Psoas muscle (tissue), 8 donors: ENCODE data around the gene ELP1. TPM values are rescaled to one million over a fixed set of nuclear protein-coding genes. Genes with fewer than 3 reads are reported as not detected.
"Not testable (repeated sequence)": the region's sequence is repeated elsewhere in the genome, so short reads cannot be mapped to it uniquely, and the experiment has no call there.

Experiments used
- ATAC-seq, 4 donors: fragments of 200-7000 bp; cut with Tn5 transposase; one replicate each; pipeline ENCODE4 v1.9.1; 2020; ENCODE audit warnings: moderate library complexity in 3 of 4, mild to moderate bottlenecking in 2 of 4
- DNase-seq, 2 donors: peaks; one replicate each; pipeline ENCODE4 v3.0.0-alpha.2; 2020
- H3K27ac ChIP-seq: fragments of 200-600 bp; one replicate; pipeline ENCODE4 v1.8.0; 2022
- H3K27me3 ChIP-seq, 3 donors: fragments of 200-600 bp in 1 of 3; one replicate each; pipeline versions ENCODE4 v1.6.1 to v1.8.0; 2013 to 2022; ENCODE audit warnings: low read length in 2 of 3, mild to moderate bottlenecking in 2 of 3, moderate library complexity in 1 of 3; ENCODE audit not compliant: insufficient read depth in 3 of 3
- H3K36me3 ChIP-seq, 2 donors: fragments of 200-600 bp in 1 of 2; one replicate each; pipeline versions ENCODE4 v1.6.1 to v1.8.0; 2013 to 2022; ENCODE audit warnings: low read depth in 1 of 2, mild to moderate bottlenecking in 1 of 2, moderate library complexity in 1 of 2; ENCODE audit not compliant: insufficient read depth in 1 of 2
- H3K4me1 ChIP-seq: fragments of 200-600 bp; one replicate; pipeline ENCODE4 v1.8.0; 2022
- H3K4me3 ChIP-seq: fragments of 200-600 bp; one replicate; pipeline ENCODE4 v1.8.0; 2022; ENCODE audit warnings: mild to moderate bottlenecking
- H3K9me3 ChIP-seq: fragments of 200-600 bp; one replicate; pipeline ENCODE4 v1.8.0; 2022
- CTCF ChIP-seq: fragments of 200-600 bp; IDR thresholded peaks from one replicate; pipeline ENCODE4 v1.8.0; 2022; ENCODE audit warnings: antibody characterized with exemption
- WGBS, 3 donors: extraction: QIAGEN DNeasy Blood & Tissue Kit; methylation state at CpG; one replicate each; pipeline versions ENCODE4 v1.1.6 to v1.1.7; 2013; 5-methylcytosine and 5-hydroxymethylcytosine counted together
- intact Hi-C, 2 donors: fragments of 100-400 bp; cut with DNase I; formaldehyde crosslinking; loops; one replicate each; pipeline versions ENCODE4 v1.11.0 to v1.14.2; 2022
- polyA plus RNA-seq, 3 donors: library from polyadenylated mRNA; stranded (reverse); fragments of 200-250 nt; gene quantifications; one replicate each; pipeline ENCODE4 v1.2.3, GENCODE V29; 2013
- total RNA-seq, 4 donors: library from RNA; stranded (reverse); fragmentation: NEBNext Ultra II Directional in 2 of 4; extraction: Animal tissue kit (Norgen Biotek cat#: 25700) in 2 of 4; gene quantifications; one replicate each; pipeline versions ENCODE4 v1.2.1 to v1.2.4, GENCODE V29; 2021 to 2023
- donor health status: healthy with polysubstance abuse.
- donor health status: DM: no; HTN: no; CAD: no; lungs with moderate emphysema.
- donor health status: Bipolar disorder and iron deficiency.
- donor health status: healthy.
- donor health status: DM: yes; HTN: yes; CAD: no.
- donor health status: DM: no; HTN: no; CAD: no.
- donor health status: DM: no; HTN: no; CAD: no.
- donor health status: DM: yes; HTN: yes; CAD: no.

The ELP1 gene
- total and polyA plus RNA-seq, 7 donors: 9.6 to 21.0 (median 16.8) TPM

- WGBS, 3 donors: 87 to 95% (median 93%) methylated on average over 5 of the region's 5 CpGs
- TF ChIP-seq CTCF: no peak
- intact Hi-C loops: no loop called here
- Histone ChIP-seq H3K9me3 (no peaks in the 10 kb centered on the region), H3K4me1 (no peaks in the 10 kb centered on the region), H3K4me3 (no peak overlapping the region), H3K36me3 (peaks cover 19 to 98% of the 10 kb centered on the region in 2 donors), H3K27me3 (no peaks in the 10 kb centered on the region), H3K27ac (no peak overlapping the region)
- ATAC-seq: no peak
- no peak for DNase-seq
Observed at GRCh38 chr9:108900176-108900575, 33.7 kb downstream of the ELP1 start.

GRCh38 chr9:108899023-108899695 lies 34.8 kb downstream of the ELP1 start:
- 94 to 96% (median 95%) methylated on average over 8 of the region's 8 CpGs for WGBS, 3 donors
- H3K4me3 ChIP-seq, H3K4me1 ChIP-seq, intact Hi-C loops, DNase-seq, H3K27me3 ChIP-seq, H3K27ac ChIP-seq, ATAC-seq, H3K9me3 ChIP-seq: not testable (repeated sequence)
- H3K36me3 ChIP-seq: peaks cover 20 to 98% of the 10 kb centered on the region in 2 donors

- no peaks in the 10 kb centered on the region for H3K9me3 ChIP-seq
- H3K27me3 ChIP-seq: no peaks in the 10 kb centered on the region
- ATAC-seq (no peak), DNase-seq (no peak)
- TF ChIP-seq CTCF: no peak
- no peak overlapping the region for H3K27ac ChIP-seq
- no peaks in the 10 kb centered on the region for H3K4me1 ChIP-seq
- H3K4me3 ChIP-seq: no peak overlapping the region
- 97 to 99% (median 98%) methylated on average over 2 of the region's 2 CpGs for WGBS, 3 donors
- intact Hi-C loops: no loop called here
- peaks cover 18 to 98% of the 10 kb centered on the region in 2 donors for H3K36me3 ChIP-seq
Observed at GRCh38 chr9:108897324-108898096, 36.4 kb downstream of the ELP1 start.

- Histone ChIP-seq H3K36me3 (peaks cover 15 to 98% of the 10 kb centered on the region in 2 donors), H3K9me3 (no peaks in the 10 kb centered on the region), H3K4me1 (no peaks in the 10 kb centered on the region), H3K27ac (no peak overlapping the region), H3K27me3 (no peaks in the 10 kb centered on the region), H3K4me3 (no peak overlapping the region)
- no peak for DNase-seq
- intact Hi-C loops: no loop called here
- 93 to 94% (median 93%) methylated on average over 4 of the region's 4 CpGs for WGBS, 3 donors
- no peak for TF ChIP-seq CTCF
- no peak for ATAC-seq
Observed at GRCh38 chr9:108894225-108894997, 39.5 kb downstream of the ELP1 start.

GRCh38 chr9:108889649-108890067 lies 44.3 kb downstream of the ELP1 start:
- H3K4me1 ChIP-seq: no peaks in the 10 kb centered on the region
- 85 to 92% (median 89%) methylated on average over 4 of the region's 4 CpGs for WGBS, 3 donors
- intact Hi-C loops: no loop called here
- H3K36me3 ChIP-seq: peaks cover 8 to 76% of the 10 kb centered on the region in 2 donors
- no peaks in the 10 kb centered on the region for H3K27me3 ChIP-seq
- ATAC-seq: peak in 1 of 4 donors; percentile 67
- no peak for DNase-seq
- H3K9me3 ChIP-seq: no peaks in the 10 kb centered on the region
- no peak overlapping the region for H3K27ac ChIP-seq
- TF ChIP-seq CTCF: peak; percentile 9
- H3K4me3 ChIP-seq: no peak overlapping the region

- H3K27me3 ChIP-seq, H3K9me3 ChIP-seq, H3K27ac ChIP-seq, H3K4me1 ChIP-seq, intact Hi-C loops, H3K4me3 ChIP-seq, DNase-seq: not testable (repeated sequence)
- 63 to 84% (median 69%) methylated on average over 3 of the region's 3 CpGs for WGBS, 3 donors
- H3K36me3 ChIP-seq: peaks cover 8 to 70% of the 10 kb centered on the region in 2 donors
- ATAC-seq: peak in 1 of 4 donors; percentile 32
Observed at GRCh38 chr9:108886594-108887271, 47.2 kb downstream of the ELP1 start.
